Activated effector memory CD4-positive, alpha-beta T cell treated with Interleukin-2 at 50 U/mL for 16 hours (primary cell): ENCODE data around the gene ACSBG1.

Source experiments
- DNase-seq: peaks from one replicate; pipeline ENCODE4 v3.0.0-alpha.2; 2020

The ACSBG1 gene

DNA sequence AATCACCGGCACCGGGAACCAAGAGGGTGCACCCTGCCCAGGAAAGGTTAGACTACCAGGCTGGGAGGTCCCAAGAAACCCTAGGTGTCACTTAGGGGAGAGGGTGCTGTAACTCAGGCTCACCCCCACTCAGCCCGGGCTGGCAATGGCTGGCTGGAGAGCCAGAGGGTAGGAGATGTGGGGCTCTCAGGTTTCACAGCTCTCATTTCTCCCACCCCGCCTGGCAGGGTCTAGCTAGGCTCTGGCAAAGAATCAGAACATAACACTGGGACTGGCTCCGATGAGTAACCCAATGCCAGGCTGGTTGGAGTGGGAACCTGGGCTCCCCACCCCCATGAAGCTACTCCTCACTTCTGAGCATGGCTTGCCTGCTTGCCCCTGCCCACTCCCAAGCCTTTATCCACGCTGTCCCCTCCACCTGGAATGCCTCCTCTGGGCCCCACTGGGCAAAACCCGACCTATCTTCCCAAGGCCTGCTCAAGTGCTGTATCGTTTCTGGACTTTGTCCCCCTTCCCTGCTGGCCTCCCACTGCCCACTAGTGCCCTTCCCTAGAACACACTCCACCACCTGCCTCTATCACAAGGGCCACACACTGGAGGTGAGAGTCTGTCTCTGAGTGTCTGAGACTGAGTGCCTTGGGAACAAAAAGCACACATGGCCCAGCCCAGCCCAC, 105.2 kb downstream of the ACSBG1 start:
- DNase-seq, result no peak

GRCh38 chr15:78127882-78128281, 106.5 kb downstream of the ACSBG1 start:
- no peak for DNase-seq

GRCh38 chr15:78125267-78125666, 109.1 kb downstream of the ACSBG1 start:
- DNase-seq, result no peak

DNA sequence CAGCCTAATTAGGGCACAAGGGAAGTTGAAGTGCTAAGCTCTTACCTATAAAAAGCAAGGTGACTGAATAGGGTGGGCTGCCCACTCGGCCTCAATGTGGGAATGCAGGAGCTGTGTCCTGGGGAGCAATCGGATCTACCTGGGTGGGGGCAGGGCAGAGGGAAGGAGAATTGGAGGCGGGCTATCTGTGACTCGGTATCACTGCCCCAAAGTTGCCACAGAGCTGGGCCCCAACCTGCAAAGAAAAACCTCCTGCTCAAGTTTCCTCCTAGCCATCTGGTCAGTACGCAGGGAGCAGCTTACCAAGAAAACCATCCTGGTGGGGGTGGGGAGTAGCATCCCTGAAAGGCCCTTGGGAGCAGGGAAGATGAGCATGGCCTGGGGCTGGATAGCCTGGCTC, 113.8 kb downstream of the ACSBG1 start:
- DNase-seq, result no peak
